NB4 (cell line): ENCODE results near the gene PRRC2B.

Experiments
- CTCF ChIP-seq: IDR thresholded peaks from one replicate; pipeline ENCODE4 v1.5.1; 2012; ENCODE audit warnings: low read depth, low read length
- MAX ChIP-seq: IDR thresholded peaks from 2 replicates; pipeline ENCODE4 v1.6.1; 2011; ENCODE audit warnings: low read depth, low read length
- MYC ChIP-seq: IDR thresholded peaks from 2 replicates; pipeline ENCODE4 v1.6.1; 2011; ENCODE audit warnings: low read depth, low read length
- POLR2A ChIP-seq: IDR thresholded peaks from 2 replicates; pipeline ENCODE4 v1.6.1; 2011; ENCODE audit warnings: mild to moderate bottlenecking; ENCODE audit not compliant: insufficient read length; ENCODE audit errors: extremely low read depth

GRCh38 chr9:131521822-131522221 is 127.9 kb downstream of the PRRC2B start:
- TF ChIP-seq POLR2A = no peak
- TF ChIP-seq CTCF = no peak
- TF ChIP-seq MAX = no peak
- TF ChIP-seq MYC = no peak
